ENCODE measurements around the gene GNG13. TPM values are rescaled to one million over a fixed set of nuclear protein-coding genes. Genes with fewer than 3 reads are reported as not detected.
"Not testable (repeated sequence)": the region's sequence is repeated elsewhere in the genome, so short reads cannot be mapped to it uniquely, and the experiment has no call there.

GNG13 gene
- total RNA-seq, 1 donor from 2014 or later, result not detected

DNA sequence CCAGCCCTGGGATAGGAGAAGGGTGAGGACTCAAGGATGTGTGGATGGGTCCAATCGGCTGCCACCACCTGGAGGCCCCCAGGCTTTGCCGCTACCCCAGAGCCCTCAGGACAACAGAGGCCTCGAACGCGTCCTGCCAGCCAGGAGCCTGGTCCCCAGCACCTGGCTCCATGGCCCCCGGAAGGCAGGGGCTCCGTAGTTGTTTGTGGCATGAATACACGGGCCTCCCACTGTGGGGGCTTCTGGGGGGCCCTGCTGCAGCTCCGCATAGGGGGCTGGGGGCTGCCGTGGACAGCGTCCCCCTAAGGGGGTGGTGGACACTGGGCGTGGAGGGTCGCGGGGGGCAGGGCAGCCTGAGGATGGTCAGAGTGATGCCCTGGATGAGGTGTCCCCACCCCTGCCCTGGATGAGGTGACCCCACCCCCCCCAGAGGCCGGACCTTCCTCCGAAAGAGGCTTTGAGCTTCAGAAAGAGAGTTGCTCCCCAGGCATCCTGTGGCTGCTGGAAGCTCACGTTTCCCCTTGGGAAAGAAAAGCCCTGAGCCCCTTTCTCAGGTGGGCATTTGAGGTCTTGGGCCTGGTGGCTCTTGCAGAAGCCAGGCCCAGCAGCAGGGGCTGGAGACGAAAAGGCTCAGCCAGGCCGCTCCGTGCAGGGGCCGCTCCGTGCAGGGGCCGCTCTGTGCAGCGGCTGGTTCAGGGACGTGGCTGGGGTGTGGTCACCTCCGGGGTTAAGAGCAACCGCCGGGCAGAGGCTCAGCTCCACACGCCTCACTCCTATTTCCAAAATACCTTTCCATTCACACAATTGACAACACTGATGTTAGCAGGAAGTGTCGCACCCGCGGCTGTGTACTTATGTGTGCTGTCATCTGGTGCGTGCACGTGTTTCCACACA is 40.3 kb upstream of the GNG13 start:
- no peak for DNase-seq (ENCODE audit: low spot score, unreplicated experiment)
- no peaks in the 10 kb centered on the region for H3K27me3 Mint-ChIP-seq
- peaks cover 8% of the 10 kb centered on the region for H3K9me3 Mint-ChIP-seq (ENCODE audit: low read depth)
- TF ChIP-seq, protein P1, sequence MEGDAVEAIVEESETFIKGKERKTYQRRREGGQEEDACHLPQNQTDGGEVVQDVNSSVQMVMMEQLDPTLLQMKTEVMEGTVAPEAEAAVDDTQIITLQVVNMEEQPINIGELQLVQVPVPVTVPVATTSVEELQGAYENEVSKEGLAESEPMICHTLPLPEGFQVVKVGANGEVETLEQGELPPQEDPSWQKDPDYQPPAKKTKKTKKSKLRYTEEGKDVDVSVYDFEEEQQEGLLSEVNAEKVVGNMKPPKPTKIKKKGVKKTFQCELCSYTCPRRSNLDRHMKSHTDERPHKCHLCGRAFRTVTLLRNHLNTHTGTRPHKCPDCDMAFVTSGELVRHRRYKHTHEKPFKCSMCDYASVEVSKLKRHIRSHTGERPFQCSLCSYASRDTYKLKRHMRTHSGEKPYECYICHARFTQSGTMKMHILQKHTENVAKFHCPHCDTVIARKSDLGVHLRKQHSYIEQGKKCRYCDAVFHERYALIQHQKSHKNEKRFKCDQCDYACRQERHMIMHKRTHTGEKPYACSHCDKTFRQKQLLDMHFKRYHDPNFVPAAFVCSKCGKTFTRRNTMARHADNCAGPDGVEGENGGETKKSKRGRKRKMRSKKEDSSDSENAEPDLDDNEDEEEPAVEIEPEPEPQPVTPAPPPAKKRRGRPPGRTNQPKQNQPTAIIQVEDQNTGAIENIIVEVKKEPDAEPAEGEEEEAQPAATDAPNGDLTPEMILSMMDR (IDR thresholded peaks at IDR 0.05; ENCODE audit: unreplicated experiment), result no peak
- H3K36me3 Mint-ChIP-seq (ENCODE audit: insufficient read depth), result peaks cover 1% of the 10 kb centered on the region
- no peak overlapping the region for H3K27ac Mint-ChIP-seq
- H3K4me1 Mint-ChIP-seq (ENCODE audit: low read depth), result no peaks in the 10 kb centered on the region
- H3K4me3 Mint-ChIP-seq (ENCODE audit: low read depth), result no peak overlapping the region

- H3K9me3 Mint-ChIP-seq (ENCODE audit: low read depth), result peaks cover 8% of the 10 kb centered on the region
- no peaks in the 10 kb centered on the region for H3K27me3 Mint-ChIP-seq
- H3K27ac Mint-ChIP-seq, result no peak overlapping the region
- DNase-seq (ENCODE audit: low spot score, unreplicated experiment), result no peak
- H3K36me3 Mint-ChIP-seq (ENCODE audit: insufficient read depth), result peaks cover 1% of the 10 kb centered on the region
- H3K4me1 Mint-ChIP-seq (ENCODE audit: low read depth), result no peaks in the 10 kb centered on the region
- TF ChIP-seq, protein P1 (IDR thresholded peaks at IDR 0.05; ENCODE audit: unreplicated experiment), result no peak
- H3K4me3 Mint-ChIP-seq (ENCODE audit: low read depth), result no peak overlapping the region
These were observed 39.3 kb upstream of the GNG13 start for GRCh38 chr16:839643-840408.

DNA sequence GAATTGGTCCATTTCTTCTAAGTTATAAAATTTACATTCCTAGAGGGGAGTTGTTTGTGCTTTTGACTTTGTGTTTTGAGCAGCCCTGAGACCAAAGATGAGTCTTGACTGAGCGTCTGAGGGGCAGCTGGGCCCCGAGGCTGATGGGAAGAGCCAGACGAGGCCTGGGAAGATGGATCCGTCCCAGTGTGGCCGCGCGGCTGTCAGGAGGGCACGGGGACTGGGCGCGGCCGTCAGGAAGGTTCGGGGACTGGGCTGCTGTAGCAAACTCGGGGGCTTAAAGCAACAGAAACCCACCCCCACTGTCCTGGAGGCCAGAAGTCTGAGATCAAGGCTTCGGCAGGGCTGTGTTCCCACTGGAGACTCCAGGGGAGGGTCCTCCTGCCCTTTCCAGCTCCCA is 38.2 kb upstream of the GNG13 start:
- no peak overlapping the region for H3K27ac Mint-ChIP-seq

DNA sequence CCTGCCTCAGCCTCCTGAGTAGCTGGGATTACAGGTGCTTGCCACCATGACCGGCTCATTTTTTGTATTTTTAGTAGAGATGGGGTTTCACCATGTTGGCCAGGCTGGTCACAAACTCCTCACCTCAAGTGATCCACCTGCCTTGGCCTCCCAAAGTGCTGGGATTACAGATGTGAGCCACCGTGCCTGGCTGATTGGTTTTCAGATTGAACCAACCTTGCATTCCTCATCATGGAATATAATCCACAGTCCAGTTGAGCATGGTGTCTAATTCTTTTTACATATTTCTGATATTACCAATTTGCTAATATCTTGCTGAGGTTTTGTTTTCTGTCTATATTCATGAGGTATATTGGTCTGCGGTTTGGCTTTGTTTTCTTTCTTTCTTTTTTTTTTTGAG is 36.3 kb upstream of the GNG13 start:
- not testable (repeated sequence) for H3K4me3 Mint-ChIP-seq (ENCODE audit: low read depth); H3K36me3 Mint-ChIP-seq (ENCODE audit: insufficient read depth); DNase-seq (ENCODE audit: low spot score, unreplicated experiment); H3K4me1 Mint-ChIP-seq (ENCODE audit: low read depth); H3K27ac Mint-ChIP-seq; H3K9me3 Mint-ChIP-seq (ENCODE audit: low read depth); H3K27me3 Mint-ChIP-seq

More for the DNA sequence above, 38.2 kb upstream of the GNG13 start:
- Mint-ChIP-seq H3K4me1 (ENCODE audit: low read depth) (no peaks in the 10 kb centered on the region), H3K27me3 (peaks cover 3% of the 10 kb centered on the region), H3K36me3 (ENCODE audit: insufficient read depth) (peaks cover 1% of the 10 kb centered on the region), H3K4me3 (ENCODE audit: low read depth) (no peak overlapping the region), H3K9me3 (ENCODE audit: low read depth) (peaks cover 8% of the 10 kb centered on the region)
- DNase-seq (ENCODE audit: low spot score, unreplicated experiment), result no peak
- TF ChIP-seq, protein P1 (IDR thresholded peaks at IDR 0.05; ENCODE audit: unreplicated experiment), result no peak

DNA sequence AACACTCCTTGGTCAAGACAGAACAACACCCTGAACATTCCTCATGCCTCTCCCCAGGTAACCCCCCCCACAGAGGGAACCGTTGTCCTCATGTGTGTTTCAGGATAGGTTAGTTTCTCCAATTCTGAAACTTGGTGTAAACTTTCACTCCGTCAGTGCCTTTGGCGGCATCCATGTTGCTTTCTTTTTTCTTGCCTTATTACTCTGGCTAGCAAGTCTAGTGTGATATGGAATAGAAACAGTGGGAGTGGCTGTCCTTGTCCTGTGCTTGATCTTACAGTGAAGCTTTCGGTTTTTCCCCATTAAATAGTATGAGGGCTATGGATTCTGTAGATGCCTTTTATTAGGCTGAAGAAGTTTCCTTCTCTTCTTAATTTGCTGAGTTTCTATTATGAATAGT is 35.7 kb upstream of the GNG13 start:
- Mint-ChIP-seq H3K4me3 (ENCODE audit: low read depth) (no peak overlapping the region), H3K27me3 (peaks cover 3% of the 10 kb centered on the region), H3K36me3 (ENCODE audit: insufficient read depth) (peaks cover 1% of the 10 kb centered on the region), H3K9me3 (ENCODE audit: low read depth) (peaks cover 8% of the 10 kb centered on the region), H3K4me1 (ENCODE audit: low read depth) (no peaks in the 10 kb centered on the region), H3K27ac (no peak overlapping the region)
- DNase-seq (ENCODE audit: low spot score, unreplicated experiment), result no peak
- TF ChIP-seq, protein P1 (IDR thresholded peaks at IDR 0.05; ENCODE audit: unreplicated experiment), result no peak
